PC-3 (cell line): ENCODE data around the gene BTBD17. TPM values are rescaled to one million over a fixed set of nuclear protein-coding genes. Genes with fewer than 3 reads are reported as not detected.

Source experiments
- ATAC-seq: fragments of 200-7000 bp; cut with Tn5 transposase; 2 replicates; pipeline ENCODE4 v1.9.1; 2020; ENCODE audit warnings: mild to moderate bottlenecking, moderate library complexity
- BruUV-seq: library from RNA; stranded (reverse); fragments of 400-500 nt; replicated peaks from 2 replicates; lab custom pipeline; 2021; lab: Mats Ljungman, UMichigan
- CTCF ChIA-PET: fragments of 300-600 bp; sonication (Branson Sonifier 250); formaldehyde crosslinking; loops from one replicate; lab custom pipeline; 2022; ENCODE audit warnings: antibody characterized with exemption; lab: Charles Lee
- POLR2A ChIA-PET: fragments of 300-600 bp; sonication (Branson Sonifier 250); formaldehyde crosslinking; loops from one replicate; lab custom pipeline; 2022; ENCODE audit warnings: antibody characterized with exemption; ENCODE audit not compliant: unreplicated experiment; lab: Charles Lee
- DNase-seq: peaks from one replicate; pipeline ENCODE4 v3.0.0-alpha.2; 2015
- H2AFZ ChIP-seq: fragments of 300-600 bp; sonication (generic); 2 replicates; pipeline ENCODE4 v1.6.0; 2016; ENCODE audit warnings: antibody characterized with exemption, low read length
- H3F3A ChIP-seq: fragments of 300-600 bp; sonication (generic); one replicate; pipeline ENCODE4 v1.6.0; 2017; ENCODE audit warnings: antibody characterized with exemption, low read length, control low read depth, mild to moderate bottlenecking; ENCODE audit not compliant: unreplicated experiment
- H3K27ac ChIP-seq: fragments of 300-600 bp; sonication (generic); 2 replicates; pipeline ENCODE4 v1.5.1; 2016; ENCODE audit warnings: mild to moderate bottlenecking, low read length
- H3K27me3 ChIP-seq: fragments of 300-600 bp; sonication (generic); 2 replicates; pipeline ENCODE4 v1.6.1; 2016; ENCODE audit warnings: low read length, mixed read lengths
- H3K36me3 ChIP-seq: fragments of 300-600 bp; sonication (generic); 2 replicates; pipeline ENCODE4 v1.6.1; 2016; ENCODE audit warnings: low read depth, mixed run types, low read length, mixed read lengths
- H3K4me1 ChIP-seq: fragments of 300-600 bp; sonication (generic); 2 replicates; pipeline ENCODE4 v1.5.1; 2016; ENCODE audit warnings: low read length; ENCODE audit not compliant: insufficient read depth
- H3K4me2 ChIP-seq: fragments of 300-600 bp; sonication (generic); 2 replicates; pipeline ENCODE4 v1.6.0; 2016; ENCODE audit warnings: low read length
- H3K4me3 ChIP-seq: fragments of 300-600 bp; sonication (generic); 2 replicates; pipeline ENCODE4 v1.5.1; 2016; ENCODE audit warnings: mild to moderate bottlenecking, low read length, mixed read lengths
- H3K79me2 ChIP-seq: fragments of 300-600 bp; sonication (generic); 2 replicates; pipeline ENCODE4 v1.6.1; 2017; ENCODE audit warnings: low read length, mixed read lengths
- H3K9ac ChIP-seq: fragments of 300-600 bp; sonication (generic); 2 replicates; pipeline ENCODE4 v1.6.0; 2016; ENCODE audit warnings: mild to moderate bottlenecking, low read length
- H3K9me2 ChIP-seq: fragments of 300-600 bp; sonication (generic); replicated peaks from 2 replicates; pipeline ENCODE4 v1.6.1; 2016; ENCODE audit warnings: mixed run types, low read length, mixed read lengths
- H3K9me3 ChIP-seq: fragments of 300-600 bp; sonication (generic); 2 replicates; pipeline ENCODE4 v1.6.1; 2016; ENCODE audit warnings: low read length, mixed read lengths
- H4K20me1 ChIP-seq: fragments of 300-600 bp; sonication (generic); 2 replicates; pipeline ENCODE4 v1.6.1; 2016; ENCODE audit warnings: low read length, mixed read lengths
- CTCF ChIP-seq: fragments of 300-600 bp; sonication (generic); conservative IDR thresholded peaks from 2 replicates; pipeline ENCODE4 v1.5.1; 2017; ENCODE audit warnings: antibody characterized with exemption, low read depth, mild to moderate bottlenecking, low read length
- EZH2 ChIP-seq: fragments of 300-600 bp; sonication (generic); IDR thresholded peaks from one replicate; pipeline ENCODE4 v1.6.1; 2017; ENCODE audit warnings: antibody characterized with exemption, mild to moderate bottlenecking, low read length; ENCODE audit not compliant: unreplicated experiment
- EZH2phosphoT487 ChIP-seq: fragments of 300-600 bp; sonication (generic); IDR thresholded peaks from 2 replicates; pipeline ENCODE4 v1.6.1; 2018; ENCODE audit warnings: mild to moderate bottlenecking, antibody characterized with exemption, low read length, borderline replicate concordance
- intact Hi-C: fragments of 100-400 bp; cut with micrococcal nuclease; formaldehyde crosslinking; loops from 2 replicates; pipeline ENCODE4 v1.9.0; 2023
- total RNA-seq: library from RNA; depleted of rRNA; stranded (reverse); fragments of >200 nt; gene quantifications from 2 replicates; pipeline ENCODE4 v1.2.3, GENCODE V29; 2014

BTBD17 gene
- total RNA-seq, 1 experiment from 2014 or later, result not detected

GRCh38 chr17:74394275-74394950, 32.7 kb upstream of the BTBD17 start:
- Histone ChIP-seq H3K4me2 (peak overlapping the region; percentile 58), H3K9ac (no peak overlapping the region), H3K4me3 (no peak overlapping the region), H3F3A (no peaks in the 10 kb centered on the region), H4K20me1 (no peaks in the 10 kb centered on the region), H3K4me1 (peaks cover 17% of the 10 kb centered on the region), H3K36me3 (no peaks in the 10 kb centered on the region), H3K9me2 (no peaks in the 10 kb centered on the region), H3K27me3 (no peaks in the 10 kb centered on the region), H3K9me3 (no peaks in the 10 kb centered on the region), H3K79me2 (no peaks in the 10 kb centered on the region), H2AFZ (peak overlapping the region; percentile 79; the same call in 1 of the 2 replicates), H3K27ac (peak overlapping the region; percentile 21)
- BruUV-seq, result no TSS peak
- DNase-seq (no peak), ATAC-seq (peak; percentile 29)
- ChIA-PET CTCF (interaction anchor here (0.6 to 1.4 kb wide), 3 partner anchors 14 to 59 kb away, joined by 3 to 7 read pairs (median 4); no protein-coding TSS in a partner anchor), POLR2A (no interaction called here)
- intact Hi-C loops, result no loop called here
- TF ChIP-seq CTCF (no peak), EZH2 (no peak), EZH2phosphoT487 (no peak)

GRCh38 chr17:74393346-74393942, 31.8 kb upstream of the BTBD17 start:
- no peak overlapping the region for H3K4me2 ChIP-seq
- no peak overlapping the region for H3K9ac ChIP-seq
- ATAC-seq (no peak), DNase-seq (no peak)
- H3K27ac ChIP-seq, result no peak overlapping the region
- no peaks in the 10 kb centered on the region for H3K9me2 ChIP-seq
- H3K27me3 ChIP-seq, result no peaks in the 10 kb centered on the region
- no peak overlapping the region for H2AFZ ChIP-seq
- TF ChIP-seq EZH2phosphoT487, result no peak
- TF ChIP-seq EZH2, result no peak
- TF ChIP-seq CTCF, result no peak
- no peaks in the 10 kb centered on the region for H3K36me3 ChIP-seq
- no peaks in the 10 kb centered on the region for H4K20me1 ChIP-seq
- intact Hi-C loops, result no loop called here
- H3K79me2 ChIP-seq, result no peaks in the 10 kb centered on the region
- no peaks in the 10 kb centered on the region for H3K9me3 ChIP-seq
- CTCF ChIA-PET, result interaction anchor here (0.6 to 0.7 kb wide), 2 partner anchors 14 to 15 kb away, joined by 4 to 7 read pairs; no protein-coding TSS in a partner anchor
- no peaks in the 10 kb centered on the region for H3F3A ChIP-seq
- peaks cover 17% of the 10 kb centered on the region for H3K4me1 ChIP-seq
- no TSS peak for BruUV-seq
- POLR2A ChIA-PET, result no interaction called here
- no peak overlapping the region for H3K4me3 ChIP-seq

GRCh38 chr17:74392848-74393247, 31.2 kb upstream of the BTBD17 start:
- Histone ChIP-seq H3K4me2 (no peak overlapping the region), H3K79me2 (no peaks in the 10 kb centered on the region), H2AFZ (no peak overlapping the region), H3K9ac (no peak overlapping the region), H3F3A (no peaks in the 10 kb centered on the region), H3K36me3 (no peaks in the 10 kb centered on the region), H3K27ac (no peak overlapping the region), H3K27me3 (no peaks in the 10 kb centered on the region), H3K9me3 (no peaks in the 10 kb centered on the region), H3K9me2 (no peaks in the 10 kb centered on the region), H4K20me1 (no peaks in the 10 kb centered on the region), H3K4me1 (peaks cover 17% of the 10 kb centered on the region), H3K4me3 (no peak overlapping the region)
- ATAC-seq (no peak), DNase-seq (peak; percentile 21)
- no peak for TF ChIP-seq EZH2phosphoT487
- TF ChIP-seq EZH2, result no peak
- no peak for TF ChIP-seq CTCF
- POLR2A ChIA-PET, result no interaction called here
- intact Hi-C loops, result no loop called here
- BruUV-seq, result no TSS peak
- CTCF ChIA-PET, result no interaction called here
